ENCODE measurements around the gene AZU1. TPM values are rescaled to one million over a fixed set of nuclear protein-coding genes. Genes with fewer than 3 reads are reported as not detected.

AZU1 gene
- total RNA-seq, 5 donors from 2014 or later (not counting 1 experiment from before 2014, with no cell fraction given): 0.20 to 1.2 (median 0.38) TPM

GRCh38 chr19:870963-871401 is 43.3 kb downstream of the AZU1 start:
- Mint-ChIP-seq H3K4me1 (peaks cover 10 to 18% (median 17%) of the 10 kb centered on the region in 3 donors), H3K4me3 (peak overlapping the region in 1 of 3 donors; percentile 59), H3K27me3 (no peaks in the 10 kb centered on the region), H3K36me3 (peaks cover 11% of the 10 kb centered on the region), H3K27ac (no peak overlapping the region), H3K9me3 (no peaks in the 10 kb centered on the region)
- DNase-seq: no peak
- H3K36me3 ChIP-seq (ENCODE audit: control insufficient read depth in 2 of 2, extremely low read depth in 1 of 2, insufficient read depth in 1 of 2, low read length in 1 of 2): peaks cover 9 to 23% of the 10 kb centered on the region in 2 donors
- no peaks in the 10 kb centered on the region for H3K9me3 ChIP-seq
- POLR2A ChIA-PET: no interaction called here
- H3K4me1 ChIP-seq (ENCODE audit: control insufficient read depth in 1 of 2, extremely low read depth in 1 of 2, insufficient read depth in 2 of 2, low read length in 2 of 2): peaks cover 2 to 33% of the 10 kb centered on the region in 2 experiments
- WGBS (ENCODE audit: insufficient coverage): 98% methylated on average over 28 of the region's 28 CpGs
- H3K27ac ChIP-seq (ENCODE audit: low read length): no peak overlapping the region
- ATAC-seq (replicated peaks in 1 of 4): no peak
- no peak overlapping the region for H3K4me3 ChIP-seq (ENCODE audit: control insufficient read depth in 1 of 2, extremely low read depth in 1 of 2, low read length in 1 of 2)
- H3K27me3 ChIP-seq (replicated peaks in 1 of 2; ENCODE audit: control insufficient read depth in 2 of 2, extremely low read depth in 1 of 2, insufficient read depth in 2 of 2, low read length in 1 of 2): no peaks in the 10 kb centered on the region
- CTCF ChIA-PET: no interaction called here

DNA sequence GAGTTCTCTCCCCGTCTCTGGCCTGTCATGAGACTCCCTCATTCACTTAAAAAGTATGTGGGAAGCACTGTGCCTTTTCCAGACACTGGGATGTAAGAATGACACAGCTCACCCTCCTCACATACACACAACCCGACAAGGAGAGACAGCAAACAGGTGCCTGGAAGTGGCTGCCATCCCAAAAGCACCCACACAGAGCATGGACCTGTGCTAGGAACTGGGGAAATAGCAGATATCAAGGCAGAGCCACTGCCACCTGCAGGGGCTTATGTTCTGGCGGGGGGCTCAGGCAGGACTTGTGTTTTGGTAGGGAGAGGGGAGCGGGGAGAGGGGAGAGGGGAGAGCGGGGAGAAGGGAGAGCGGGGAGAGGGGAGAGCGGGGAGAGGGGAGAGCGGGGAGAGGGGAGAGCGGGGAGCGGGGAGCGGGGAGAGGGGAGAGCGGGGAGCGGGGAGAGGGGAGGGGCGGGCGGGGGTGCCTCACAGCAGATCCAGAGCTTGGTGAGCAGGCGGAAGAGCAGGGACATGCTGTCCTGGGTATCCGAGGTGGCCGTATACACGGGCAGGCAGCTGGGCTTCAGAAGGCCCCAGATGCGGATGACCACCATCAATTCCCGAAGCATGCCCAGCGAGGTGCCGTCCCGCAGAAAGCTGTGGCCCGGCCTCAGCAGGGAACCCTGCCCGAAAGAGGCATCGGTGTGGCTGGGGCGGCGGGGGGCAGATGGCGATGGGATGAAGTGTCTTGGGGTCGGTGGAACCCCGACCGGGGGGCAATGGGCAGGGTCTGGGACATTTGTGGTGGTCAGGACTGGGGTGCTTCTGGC is 44.0 kb downstream of the AZU1 start:
- no peaks in the 10 kb centered on the region for H3K9me3 ChIP-seq
- ATAC-seq (replicated peaks in 1 of 4) (peak in 2 of 4 experiments; percentile 0 to 7), DNase-seq (peak in 6 of 35 experiments; percentile 15 to 62 (median 36))
- 94% methylated on average over 18 of the region's 33 CpGs for WGBS (ENCODE audit: insufficient coverage)
- no peaks in the 10 kb centered on the region for H3K9me3 Mint-ChIP-seq
- POLR2A ChIA-PET: interaction anchor here in 1 of 2 donors (0.7 kb wide), 1 partner anchor 39 kb away, joined by 5 read pairs; no protein-coding TSS in a partner anchor
- CTCF ChIA-PET: interaction anchor here in 1 of 2 donors (1.0 kb wide), 1 partner anchor 8 kb away, joined by 8 read pairs; no protein-coding TSS in a partner anchor
- no peaks in the 10 kb centered on the region for H3K27me3 ChIP-seq (replicated peaks in 1 of 2; ENCODE audit: control insufficient read depth in 2 of 2, extremely low read depth in 1 of 2, insufficient read depth in 2 of 2, low read length in 1 of 2)
- H3K4me3 Mint-ChIP-seq: peak overlapping the region; percentile 71 to 79 (median 79)
- H3K36me3 ChIP-seq (ENCODE audit: control insufficient read depth in 2 of 2, extremely low read depth in 1 of 2, insufficient read depth in 1 of 2, low read length in 1 of 2): peaks cover 12 to 23% of the 10 kb centered on the region in 2 donors
- H3K4me1 ChIP-seq (ENCODE audit: control insufficient read depth in 1 of 2, extremely low read depth in 1 of 2, insufficient read depth in 2 of 2, low read length in 2 of 2): peaks cover 2 to 33% of the 10 kb centered on the region in 2 experiments
- no peaks in the 10 kb centered on the region for H3K27me3 Mint-ChIP-seq
- no peak overlapping the region for H3K4me3 ChIP-seq (ENCODE audit: control insufficient read depth in 1 of 2, extremely low read depth in 1 of 2, low read length in 1 of 2)
- H3K36me3 Mint-ChIP-seq: peaks cover 16% of the 10 kb centered on the region
- H3K27ac ChIP-seq (ENCODE audit: low read length): peak overlapping the region; percentile 65
- peaks cover 10 to 18% (median 17%) of the 10 kb centered on the region in 3 donors for H3K4me1 Mint-ChIP-seq
- H3K27ac Mint-ChIP-seq: peak overlapping the region; percentile 90 to 92

GRCh38 chr19:872266-872951 is 44.8 kb downstream of the AZU1 start:
- peaks cover 12 to 27% of the 10 kb centered on the region in 2 donors for H3K36me3 ChIP-seq (ENCODE audit: control insufficient read depth in 2 of 2, extremely low read depth in 1 of 2, insufficient read depth in 1 of 2, low read length in 1 of 2)
- no peaks in the 10 kb centered on the region for H3K9me3 Mint-ChIP-seq
- ChIA-PET POLR2A (interaction anchor here in 1 of 2 donors (0.7 kb wide), 1 partner anchor 38 kb away, joined by 5 read pairs; no protein-coding TSS in a partner anchor), CTCF (interaction anchor here in 1 of 2 donors (1.0 to 1.5 kb wide), 2 partner anchors 9 to 21 kb away, joined by 5 to 8 read pairs; partner anchors contain the start of genes MED16 and RNU6-9)
- H3K9me3 ChIP-seq: no peaks in the 10 kb centered on the region
- H3K36me3 Mint-ChIP-seq: peaks cover 14% of the 10 kb centered on the region
- 43% methylated on average over 15 of the region's 27 CpGs for WGBS (ENCODE audit: insufficient coverage)
- H3K27me3 Mint-ChIP-seq: no peaks in the 10 kb centered on the region
- peak overlapping the region; percentile 89 to 92 for H3K27ac Mint-ChIP-seq
- ATAC-seq (replicated peaks in 1 of 4) (peak; percentile 79 to 83 (median 81)), DNase-seq (peak; percentile 70 to 92 (median 84))
- peaks cover 2 to 33% of the 10 kb centered on the region in 2 experiments for H3K4me1 ChIP-seq (ENCODE audit: control insufficient read depth in 1 of 2, extremely low read depth in 1 of 2, insufficient read depth in 2 of 2, low read length in 2 of 2)
- H3K4me3 Mint-ChIP-seq: peak overlapping the region; percentile 71 to 79 (median 79)
- H3K27ac ChIP-seq (ENCODE audit: low read length): peak overlapping the region; percentile 65
- peaks cover 10 to 17% (median 16%) of the 10 kb centered on the region in 3 donors for H3K4me1 Mint-ChIP-seq
- peak overlapping the region in 1 of 2 donors; percentile 31 for H3K4me3 ChIP-seq (ENCODE audit: control insufficient read depth in 1 of 2, extremely low read depth in 1 of 2, low read length in 1 of 2)
- H3K27me3 ChIP-seq (replicated peaks in 1 of 2; ENCODE audit: control insufficient read depth in 2 of 2, extremely low read depth in 1 of 2, insufficient read depth in 2 of 2, low read length in 1 of 2): no peaks in the 10 kb centered on the region

DNA sequence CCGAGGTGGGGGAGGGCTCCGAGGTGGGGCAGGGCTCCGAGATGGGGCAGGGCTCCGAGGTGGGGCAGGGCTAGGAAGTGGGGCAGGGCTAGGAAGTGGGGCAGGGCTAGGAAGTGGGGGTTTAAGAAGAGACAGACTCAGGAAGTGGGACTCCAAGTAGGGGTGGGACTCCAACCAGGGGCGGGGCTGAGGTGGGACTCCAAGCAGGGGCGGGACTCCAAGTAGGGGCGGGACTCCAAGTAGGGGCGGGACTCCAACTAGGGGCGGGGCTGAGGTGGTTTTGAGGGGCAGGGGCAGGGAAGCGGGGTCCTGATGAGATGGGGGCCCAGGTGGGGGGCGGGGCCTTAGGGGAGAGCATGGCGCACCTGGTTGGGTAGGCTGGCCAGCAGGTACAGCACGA is 45.4 kb downstream of the AZU1 start:
- Histone ChIP-seq H3K4me1 (ENCODE audit: control insufficient read depth in 1 of 2, extremely low read depth in 1 of 2, insufficient read depth in 2 of 2, low read length in 2 of 2) (peaks cover 2 to 30% of the 10 kb centered on the region in 2 experiments), H3K4me3 (ENCODE audit: control insufficient read depth in 1 of 2, extremely low read depth in 1 of 2, low read length in 1 of 2) (no peak overlapping the region), H3K27ac (ENCODE audit: low read length) (no peak overlapping the region), H3K36me3 (ENCODE audit: control insufficient read depth in 2 of 2, extremely low read depth in 1 of 2, insufficient read depth in 1 of 2, low read length in 1 of 2) (peaks cover 12 to 22% of the 10 kb centered on the region in 2 donors), H3K9me3 (no peaks in the 10 kb centered on the region), H3K27me3 (replicated peaks in 1 of 2; ENCODE audit: control insufficient read depth in 2 of 2, extremely low read depth in 1 of 2, insufficient read depth in 2 of 2, low read length in 1 of 2) (no peaks in the 10 kb centered on the region)
- Mint-ChIP-seq H3K27ac (peak overlapping the region in 1 of 2 donors; percentile 65), H3K27me3 (no peaks in the 10 kb centered on the region), H3K36me3 (peaks cover 12% of the 10 kb centered on the region), H3K4me1 (peaks cover 10 to 15% (median 14%) of the 10 kb centered on the region in 3 donors), H3K9me3 (no peaks in the 10 kb centered on the region), H3K4me3 (peak overlapping the region in 1 of 3 donors; percentile 79)
- WGBS (ENCODE audit: insufficient coverage): 37% methylated on average over 6 of the region's 13 CpGs
- ATAC-seq (replicated peaks in 1 of 4) (peak; percentile 74 to 86 (median 82)), DNase-seq (peak; percentile 59 to 92 (median 80))
- ChIA-PET CTCF (interaction anchor here in 1 of 2 donors (1.0 to 1.5 kb wide), 2 partner anchors 9 to 20 kb away, joined by 5 to 8 read pairs; partner anchors contain the start of genes MED16 and RNU6-9), POLR2A (no interaction called here)

DNA sequence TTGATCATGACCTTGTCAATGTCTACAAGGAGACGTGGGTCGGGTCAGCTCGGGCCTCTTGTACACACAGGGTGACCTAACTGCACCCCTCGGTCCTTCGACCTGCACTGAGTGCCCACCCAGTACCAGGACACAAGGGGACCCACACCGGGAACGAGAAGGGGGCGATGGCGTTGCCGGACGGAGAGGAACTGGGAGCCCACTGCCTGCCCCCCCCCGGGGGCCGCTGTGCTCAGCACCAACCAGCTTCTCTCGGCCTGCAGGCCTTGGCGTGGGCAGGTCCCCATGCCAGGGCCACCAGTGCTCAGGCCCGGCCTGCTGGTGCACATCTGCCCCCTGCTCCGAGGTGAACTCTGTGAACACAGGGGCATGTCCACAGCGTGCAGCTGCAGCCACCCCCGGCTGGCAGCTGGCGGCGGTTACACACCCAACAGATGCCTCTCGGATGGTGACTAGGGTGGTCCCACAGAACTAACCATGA is 46.0 kb downstream of the AZU1 start:
- Histone ChIP-seq H3K27me3 (replicated peaks in 1 of 2; ENCODE audit: control insufficient read depth in 2 of 2, extremely low read depth in 1 of 2, insufficient read depth in 2 of 2, low read length in 1 of 2) (no peaks in the 10 kb centered on the region), H3K9me3 (no peaks in the 10 kb centered on the region), H3K27ac (ENCODE audit: low read length) (no peak overlapping the region), H3K36me3 (ENCODE audit: control insufficient read depth in 2 of 2, extremely low read depth in 1 of 2, insufficient read depth in 1 of 2, low read length in 1 of 2) (peaks cover 12 to 21% of the 10 kb centered on the region in 2 donors), H3K4me1 (ENCODE audit: control insufficient read depth in 1 of 2, extremely low read depth in 1 of 2, insufficient read depth in 2 of 2, low read length in 2 of 2) (peaks cover 2 to 30% of the 10 kb centered on the region in 2 experiments), H3K4me3 (ENCODE audit: control insufficient read depth in 1 of 2, extremely low read depth in 1 of 2, low read length in 1 of 2) (no peak overlapping the region)
- no peaks in the 10 kb centered on the region for H3K9me3 Mint-ChIP-seq
- no peaks in the 10 kb centered on the region for H3K27me3 Mint-ChIP-seq
- WGBS (ENCODE audit: insufficient coverage): 98% methylated on average over 22 of the region's 22 CpGs
- ChIA-PET POLR2A (interaction anchor here in 1 of 2 donors (0.6 kb wide), 1 partner anchor 37 kb away, joined by 4 read pairs; no protein-coding TSS in a partner anchor), CTCF (interaction anchor here in 1 of 2 donors (1.5 kb wide), 1 partner anchor 20 kb away, joined by 5 read pairs; the partner anchor contains the start of genes MED16 and RNU6-9)
- peaks cover 12% of the 10 kb centered on the region for H3K36me3 Mint-ChIP-seq
- DNase-seq (no peak), ATAC-seq (replicated peaks in 1 of 4) (no peak)
- H3K4me1 Mint-ChIP-seq: peaks cover 10 to 15% (median 14%) of the 10 kb centered on the region in 3 donors
- no peak overlapping the region for H3K4me3 Mint-ChIP-seq
- H3K27ac Mint-ChIP-seq: no peak overlapping the region
